Liver (tissue), 9 donors: ENCODE measurements around the gene SHISA3. TPM values are rescaled to one million over a fixed set of nuclear protein-coding genes. Genes with fewer than 3 reads are reported as not detected.

ENCODE experiments used
- DNase-seq: peaks from one replicate; pipeline ENCODE4 v3.0.0-alpha.2; 2017; ENCODE audit warnings: low spot score
- H3K27ac ChIP-seq, 2 donors: one replicate each; pipeline ENCODE4 v1.7.0; 2013; ENCODE audit warnings: inconsistent platforms in 2 of 2, low read length in 2 of 2, control low read depth in 1 of 2, low read depth in 1 of 2, mild to moderate bottlenecking in 1 of 2
- H3K27me3 ChIP-seq, 4 donors: one replicate each; pipeline versions ENCODE4 v1.6.1 to v1.7.0; 2013; ENCODE audit warnings: low read length in 3 of 4, inconsistent platforms in 1 of 4, mild to moderate bottlenecking in 1 of 4, moderate library complexity in 1 of 4; ENCODE audit not compliant: control insufficient read depth in 4 of 4, insufficient read depth in 4 of 4
- H3K36me3 ChIP-seq, 4 donors: one replicate each; pipeline versions ENCODE4 v1.6.1 to v1.7.0; 2013; ENCODE audit warnings: low read length in 3 of 4, mild to moderate bottlenecking in 3 of 4, low read depth in 1 of 4, moderate library complexity in 1 of 4; ENCODE audit not compliant: control insufficient read depth in 4 of 4, insufficient read depth in 3 of 4
- H3K4me1 ChIP-seq, 4 donors: one replicate each; pipeline versions ENCODE4 v1.6.1 to v1.7.0; 2013; ENCODE audit warnings: low read length in 3 of 4, mild to moderate bottlenecking in 3 of 4, moderate library complexity in 1 of 4; ENCODE audit not compliant: control insufficient read depth in 4 of 4, insufficient read depth in 4 of 4
- H3K4me3 ChIP-seq, 3 donors: one replicate each; pipeline versions ENCODE4 v1.6.1 to v1.7.0; 2013; ENCODE audit warnings: low read length in 3 of 3, control low read depth in 1 of 3, low read depth in 1 of 3, mild to moderate bottlenecking in 1 of 3
- H3K9ac ChIP-seq, 2 donors: one replicate each; pipeline ENCODE4 v1.7.0; 2013; ENCODE audit warnings: low read length in 2 of 2, mild to moderate bottlenecking in 2 of 2, moderate library complexity in 2 of 2, control low read depth in 1 of 2, low read depth in 1 of 2
- H3K9me3 ChIP-seq, 4 donors: one replicate each; pipeline versions ENCODE4 v1.6.1 to v1.7.0; 2013; ENCODE audit warnings: low read length in 3 of 4; ENCODE audit not compliant: control insufficient read depth in 4 of 4
- CTCF ChIP-seq: fragments of 150-350 bp; IDR thresholded peaks from 2 replicates; pipeline ENCODE4 v1.5.1; 2017; ENCODE audit warnings: improper control_type of control experiment, low read depth, low read length; ENCODE audit not compliant: missing input control
- EGR1 ChIP-seq, 2 donors: IDR thresholded peaks; 2 replicates each; pipeline ENCODE4 v1.6.1; 2016 to 2018; ENCODE audit warnings: antibody characterized with exemption in 2 of 2, low read depth in 2 of 2
- GABPA ChIP-seq, 2 donors: IDR thresholded peaks in 1 of 2; conservative IDR thresholded peaks in 1 of 2; 2 replicates each; pipeline ENCODE4 v1.6.1; 2016; ENCODE audit warnings: antibody characterized with exemption in 2 of 2, mild to moderate bottlenecking in 1 of 2, moderate library complexity in 1 of 2
- HNF4G ChIP-seq: IDR thresholded peaks from 2 replicates; pipeline ENCODE4 v1.6.1; 2016; ENCODE audit warnings: antibody characterized with exemption
- RAD21 ChIP-seq, 2 donors: IDR thresholded peaks; 2 replicates each; pipeline ENCODE4 v1.6.1; 2016; ENCODE audit warnings: antibody characterized with exemption in 2 of 2, mild to moderate bottlenecking in 2 of 2
- REST ChIP-seq: IDR thresholded peaks from 2 replicates; pipeline ENCODE4 v1.6.1; 2016; ENCODE audit warnings: antibody characterized with exemption, mild to moderate bottlenecking
- RXRA ChIP-seq, 2 donors: IDR thresholded peaks; 2 replicates each; pipeline ENCODE4 v1.6.1; 2017 to 2018; ENCODE audit warnings: antibody characterized with exemption in 2 of 2, mild to moderate bottlenecking in 1 of 2
- SP1 ChIP-seq: IDR thresholded peaks from 2 replicates; pipeline ENCODE4 v1.6.1; 2018; ENCODE audit warnings: antibody characterized with exemption, mild to moderate bottlenecking
- TAF1 ChIP-seq: conservative IDR thresholded peaks from 2 replicates; pipeline ENCODE4 v1.6.1; 2016; ENCODE audit warnings: antibody characterized with exemption, mild to moderate bottlenecking
- YY1 ChIP-seq: IDR thresholded peaks from 2 replicates; pipeline ENCODE4 v1.6.1; 2016; ENCODE audit warnings: antibody characterized with exemption, mild to moderate bottlenecking
- ZBTB33 ChIP-seq: IDR thresholded peaks from 2 replicates; pipeline ENCODE4 v1.6.1; 2016; ENCODE audit warnings: antibody characterized with exemption
- WGBS: extraction: QIAGEN DNeasy Blood & Tissue Kit; methylation state at CpG from one replicate; pipeline ENCODE4 v1.1.7; 2013; 5-methylcytosine and 5-hydroxymethylcytosine counted together
- polyA plus RNA-seq, 2 donors: library from polyadenylated mRNA; stranded (reverse) in 1 of 2; unstranded in 1 of 2; fragments of 200-250 nt in 1 of 2; fragments of >200 nt in 1 of 2; fragmentation: Nextera tagmentation in 1 of 2; extraction: Ambion mirVana in 1 of 2; gene quantifications; one replicate each; pipeline versions ENCODE4 v1.2.1 to v1.2.3, GENCODE V29; 2013 to 2015
- total RNA-seq, 2 donors: library from RNA; depleted of rRNA; stranded (reverse); fragments of >200 nt; gene quantifications; one replicate each; pipeline ENCODE4 v1.2.3, GENCODE V29; 2014
- donor health status: healthy.
- donor health status: healthy.
- donor health status: healthy.
- donor health status: healthy.
- donor health status: healthy.

Gene SHISA3
- total and polyA plus RNA-seq, 4 donors: 0.25 to 0.63 (median 0.56) TPM; not detected in 1

- TF ChIP-seq REST: no peak
Measured at GRCh38 chr4:42396361-42396751, 932 bp upstream of the SHISA3 start (continued).

- TF ChIP-seq TAF1 (no peak), SP1 (no peak), YY1 (no peak)
- Histone ChIP-seq H3K4me3 (peak overlapping the region in 2 of 3 donors; percentile 23 to 45), H3K9ac (no peak overlapping the region), H3K27ac (no peak overlapping the region), H3K9me3 (no peaks in the 10 kb centered on the region), H3K36me3 (no peaks in the 10 kb centered on the region), H3K4me1 (peaks cover 16 to 29% (median 19%) of the 10 kb centered on the region in 4 donors), H3K27me3 (peaks cover 2 to 22% (median 11%) of the 10 kb centered on the region in 4 donors)
- 1% methylated on average over 52 of the region's 52 CpGs for WGBS
- DNase-seq: no peak
Measured at GRCh38 chr4:42397635-42398170, 415 bp downstream of the SHISA3 start.

GRCh38 chr4:42398171-42398870 is 1.0 kb downstream of the SHISA3 start:
- H3K27me3 ChIP-seq: peaks cover 2 to 22% (median 11%) of the 10 kb centered on the region in 4 donors
- TF ChIP-seq ZBTB33 (no peak), GABPA (IDR thresholded peaks at IDR 0.05 in 1 of 2, conservative IDR thresholded peaks at IDR 0.05 in 1 of 2) (no peak), RXRA (IDR thresholded peaks at IDR 0.05) (no peak), EGR1 (IDR thresholded peaks at IDR 0.05; ENCODE audit: low read depth in 2 of 2) (no peak), REST (no peak), HNF4G (no peak), CTCF (no peak), RAD21 (IDR thresholded peaks at IDR 0.05) (no peak)
- H3K9me3 ChIP-seq: no peaks in the 10 kb centered on the region
- no peak overlapping the region for H3K27ac ChIP-seq
- no peak overlapping the region for H3K9ac ChIP-seq
- WGBS: 2% methylated on average over 60 of the region's 60 CpGs
- H3K4me1 ChIP-seq: peaks cover 16 to 29% (median 19%) of the 10 kb centered on the region in 4 donors
- no peak for DNase-seq
- peak overlapping the region in 2 of 3 donors; percentile 23 to 45 for H3K4me3 ChIP-seq
- H3K36me3 ChIP-seq: no peaks in the 10 kb centered on the region
